GM12878 (cell line): ENCODE results near the gene PPP1R1B. TPM values are rescaled to one million over a fixed set of nuclear protein-coding genes. Genes with fewer than 3 reads are reported as not detected.
A peak's percentile ranks its signal among the peaks of the same experiment; 100 is the strongest.

Experiments used
- ASH2L ChIP-seq: fragments of 300-600, 200-600 bp; sonication (generic); IDR thresholded peaks from 2 replicates; pipeline ENCODE4 v1.6.1; 2017; ENCODE audit warnings: low read depth, mild to moderate bottlenecking, borderline replicate concordance
- BCL11A ChIP-seq: IDR thresholded peaks from 2 replicates; pipeline ENCODE4 v1.6.1; 2011; ENCODE audit warnings: low read depth, low read length
- CBFB ChIP-seq: IDR thresholded peaks from 2 replicates; pipeline ENCODE4 v1.6.1; 2016; ENCODE audit warnings: antibody characterized with exemption, low read depth
- CHD2 ChIP-seq: IDR thresholded peaks from 2 replicates; pipeline ENCODE4 v1.6.1; 2011; ENCODE audit warnings: low read depth, low read length, improper control_type of control experiment, borderline replicate concordance
- EGR1 ChIP-seq, 2 experiments: IDR thresholded peaks; 1 replicate in 1 of 2; 2 replicates in 1 of 2; pipeline ENCODE4 v1.6.1; 2011 to 2012; ENCODE audit warnings: low read depth in 2 of 2, low read length in 2 of 2, borderline replicate concordance in 1 of 2, mild to moderate bottlenecking in 1 of 2, moderate library complexity in 1 of 2
- EZH2 ChIP-seq: IDR thresholded peaks from 2 replicates; pipeline ENCODE4 v1.6.1; 2012; ENCODE audit warnings: low read depth, mild to moderate bottlenecking, control low read depth, inconsistent platforms, low read length, borderline replicate concordance; ENCODE audit not compliant: control insufficient read depth
- JUNB ChIP-seq: IDR thresholded peaks from 2 replicates; pipeline ENCODE4 v1.6.1; 2016; ENCODE audit warnings: antibody characterized with exemption, mild to moderate bottlenecking
- KAT2A ChIP-seq: conservative IDR thresholded peaks from 2 replicates; pipeline ENCODE4 v1.6.1; 2011; ENCODE audit warnings: low read depth, low read length; ENCODE audit not compliant: control insufficient read depth
- NBN ChIP-seq: fragments of 450-650 bp; IDR thresholded peaks from 2 replicates; pipeline ENCODE4 v1.6.1; 2016
- POLR2AphosphoS2 ChIP-seq: IDR thresholded peaks from 2 replicates; pipeline ENCODE4 v1.6.1; 2011; ENCODE audit warnings: low read depth, mild to moderate bottlenecking, low read length, improper control_type of control experiment, moderate library complexity
- POLR2AphosphoS5 ChIP-seq: IDR thresholded peaks from 2 replicates; pipeline ENCODE4 v1.6.1; 2011; ENCODE audit warnings: mild to moderate bottlenecking, low read length, inconsistent platforms
- PRDM15 ChIP-seq: fragments of 450-650 bp; formaldehyde crosslinking; IDR thresholded peaks from 2 replicates; pipeline ENCODE4 v1.4.0; 2020; ENCODE audit warnings: mild to moderate bottlenecking, moderate library complexity
- YBX1 ChIP-seq: fragments of 450-650 bp; IDR thresholded peaks from 2 replicates; pipeline ENCODE4 v1.6.1; 2016; ENCODE audit warnings: antibody characterized with exemption
- ZBTB11 ChIP-seq: fragments of 450-650 bp; formaldehyde crosslinking; IDR thresholded peaks from 2 replicates; pipeline ENCODE4 v1.5.0; 2022; ENCODE audit warnings: mild to moderate bottlenecking, missing genetic modification characterization
- ZNF274 ChIP-seq: IDR thresholded peaks from one replicate; pipeline ENCODE4 v1.8.0; 2011; ENCODE audit not compliant: insufficient read length, insufficient read depth
- ZNF384 ChIP-seq: IDR thresholded peaks from 2 replicates; pipeline ENCODE4 v1.6.1; 2012; ENCODE audit warnings: low read depth, mild to moderate bottlenecking, low read length, improper control_type of control experiment, borderline replicate concordance
- polyA plus RNA-seq, 11 experiments: library from polyadenylated mRNA; depleted of rRNA in 4 of 11; unstranded in 6 of 11; stranded (reverse) in 5 of 11; fragments of >200 nt; fragmentation: Nextera tagmentation in 4 of 11; fragmentation: Illumina TruSeq in 1 of 11; extraction: Ambion mirVana in 4 of 11; extraction: Trizol in 1 of 11; gene quantifications; 1 replicate in 1 of 11; 2 replicates in 10 of 11; pipeline versions ENCODE4 v1.2.1 to v1.2.3, GENCODE V29; 2011 to 2016; ENCODE audit warnings: inconsistent platforms in 2 of 11, missing spikeins in 2 of 11, low read depth in 1 of 11
- total RNA-seq, 4 experiments: library from RNA; depleted of rRNA in 3 of 4; stranded (reverse); fragments of >200 nt in 3 of 4; fragmentation: Illumina TruSeq in 1 of 4; extraction: Trizol in 1 of 4; gene quantifications; 2 replicates each; pipeline versions ENCODE4 v1.2.1 to v1.2.3, GENCODE V29; 2013 to 2021
- TF ChIP-seq, protein P1 (sequence below): IDR thresholded peaks from 2 replicates; pipeline ENCODE4 v1.6.1; 2012; ENCODE audit warnings: improper control_type of control experiment, low read depth, low read length; ENCODE audit not compliant: insufficient replicate concordance

The PPP1R1B gene
- total and polyA plus RNA-seq, 10 of the 15 experiments (the other 5 are each of a cell fraction or from before 2014, with no cell fraction given) = 0.08 TPM; not detected in 9

GRCh38 chr17:39636927-39637736 is 10.4 kb downstream of the PPP1R1B start, which contains the start of gene STARD3 (continued):
- TF ChIP-seq, protein P1, sequence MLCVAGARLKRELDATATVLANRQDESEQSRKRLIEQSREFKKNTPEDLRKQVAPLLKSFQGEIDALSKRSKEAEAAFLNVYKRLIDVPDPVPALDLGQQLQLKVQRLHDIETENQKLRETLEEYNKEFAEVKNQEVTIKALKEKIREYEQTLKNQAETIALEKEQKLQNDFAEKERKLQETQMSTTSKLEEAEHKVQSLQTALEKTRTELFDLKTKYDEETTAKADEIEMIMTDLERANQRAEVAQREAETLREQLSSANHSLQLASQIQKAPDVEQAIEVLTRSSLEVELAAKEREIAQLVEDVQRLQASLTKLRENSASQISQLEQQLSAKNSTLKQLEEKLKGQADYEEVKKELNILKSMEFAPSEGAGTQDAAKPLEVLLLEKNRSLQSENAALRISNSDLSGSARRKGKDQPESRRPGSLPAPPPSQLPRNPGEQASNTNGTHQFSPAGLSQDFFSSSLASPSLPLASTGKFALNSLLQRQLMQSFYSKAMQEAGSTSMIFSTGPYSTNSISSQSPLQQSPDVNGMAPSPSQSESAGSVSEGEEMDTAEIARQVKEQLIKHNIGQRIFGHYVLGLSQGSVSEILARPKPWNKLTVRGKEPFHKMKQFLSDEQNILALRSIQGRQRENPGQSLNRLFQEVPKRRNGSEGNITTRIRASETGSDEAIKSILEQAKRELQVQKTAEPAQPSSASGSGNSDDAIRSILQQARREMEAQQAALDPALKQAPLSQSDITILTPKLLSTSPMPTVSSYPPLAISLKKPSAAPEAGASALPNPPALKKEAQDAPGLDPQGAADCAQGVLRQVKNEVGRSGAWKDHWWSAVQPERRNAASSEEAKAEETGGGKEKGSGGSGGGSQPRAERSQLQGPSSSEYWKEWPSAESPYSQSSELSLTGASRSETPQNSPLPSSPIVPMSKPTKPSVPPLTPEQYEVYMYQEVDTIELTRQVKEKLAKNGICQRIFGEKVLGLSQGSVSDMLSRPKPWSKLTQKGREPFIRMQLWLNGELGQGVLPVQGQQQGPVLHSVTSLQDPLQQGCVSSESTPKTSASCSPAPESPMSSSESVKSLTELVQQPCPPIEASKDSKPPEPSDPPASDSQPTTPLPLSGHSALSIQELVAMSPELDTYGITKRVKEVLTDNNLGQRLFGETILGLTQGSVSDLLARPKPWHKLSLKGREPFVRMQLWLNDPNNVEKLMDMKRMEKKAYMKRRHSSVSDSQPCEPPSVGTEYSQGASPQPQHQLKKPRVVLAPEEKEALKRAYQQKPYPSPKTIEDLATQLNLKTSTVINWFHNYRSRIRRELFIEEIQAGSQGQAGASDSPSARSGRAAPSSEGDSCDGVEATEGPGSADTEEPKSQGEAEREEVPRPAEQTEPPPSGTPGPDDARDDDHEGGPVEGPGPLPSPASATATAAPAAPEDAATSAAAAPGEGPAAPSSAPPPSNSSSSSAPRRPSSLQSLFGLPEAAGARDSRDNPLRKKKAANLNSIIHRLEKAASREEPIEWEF = no peak
- TF ChIP-seq JUNB (no peak), KAT2A (no peak), ZBTB11 (CRISPR knock-in tag) (peak; percentile 90), ZNF274 (no peak), ZNF384 (no peak), CBFB (no peak), EGR1 (IDR thresholded peaks at IDR 0.05; ENCODE audit: borderline replicate concordance in 1 of 2, low read depth in 2 of 2, low read length in 2 of 2) (peak; percentile 4 to 21; a peak in 2 of 3 replicates), EZH2 (no peak), ASH2L (0 out of 2 replicates have a peak, but pooled peaks have one; percentile 90), YBX1 (no peak), CHD2 (0 out of 2 replicates have a peak, but pooled peaks have one; percentile 28), NBN (0 out of 2 replicates have a peak, but pooled peaks have one; percentile 66), POLR2AphosphoS5 (peak; percentile 69; the same call in 1 of the 2 replicates), BCL11A (no peak), POLR2AphosphoS2 (no peak), PRDM15 (no peak)
